ENCODE results near the gene SLC6A1.
"Not testable (repeated sequence)": the region's sequence is repeated elsewhere in the genome, so short reads cannot be mapped to it uniquely, and the experiment has no call there.

Gene SLC6A1

GRCh38 chr3:11053926-11054503 lies 61.5 kb downstream of the SLC6A1 start:
- DNase-seq (ENCODE audit: low read depth): no peak
- H3K4me3 ChIP-seq (ENCODE audit: low read depth, low read length): no peak overlapping the region

GRCh38 chr3:11054739-11055438 lies 62.3 kb downstream of the SLC6A1 start:
- no peak for DNase-seq (ENCODE audit: low read depth)
- no peak overlapping the region for H3K4me3 ChIP-seq (ENCODE audit: low read depth, low read length)

GRCh38 chr3:11055496-11055895 lies 62.9 kb downstream of the SLC6A1 start:
- no peak overlapping the region for H3K4me3 ChIP-seq (ENCODE audit: low read depth, low read length)
- DNase-seq (ENCODE audit: low read depth): no peak

- H3K4me3 ChIP-seq (ENCODE audit: low read depth, low read length): no peak overlapping the region
These were observed 64.0 kb downstream of the SLC6A1 start for GRCh38 chr3:11056531-11057050.

GRCh38 chr3:11057655-11058054 lies 65.1 kb downstream of the SLC6A1 start:
- DNase-seq (ENCODE audit: low read depth): no peak

More at GRCh38 chr3:11056531-11057050, 64.0 kb downstream of the SLC6A1 start:
- DNase-seq (ENCODE audit: low read depth): no peak

GRCh38 chr3:11059090-11059798 lies 66.7 kb downstream of the SLC6A1 start:
- peak; percentile 25 for DNase-seq (ENCODE audit: low read depth)
- H3K4me3 ChIP-seq (ENCODE audit: low read depth, low read length): no peak overlapping the region

More at GRCh38 chr3:11057655-11058054, 65.1 kb downstream of the SLC6A1 start:
- no peak overlapping the region for H3K4me3 ChIP-seq (ENCODE audit: low read depth, low read length)

GRCh38 chr3:11059799-11060115 lies 67.2 kb downstream of the SLC6A1 start:
- no peak overlapping the region for H3K4me3 ChIP-seq (ENCODE audit: low read depth, low read length)
- no peak for DNase-seq (ENCODE audit: low read depth)

GRCh38 chr3:11060500-11061251 lies 68.1 kb downstream of the SLC6A1 start:
- peak; percentile 29 for DNase-seq (ENCODE audit: low read depth)
- peak overlapping the region; percentile 10 for H3K4me3 ChIP-seq (ENCODE audit: low read depth, low read length)

GRCh38 chr3:11061268-11061871 lies 68.8 kb downstream of the SLC6A1 start:
- not testable (repeated sequence) for H3K4me3 ChIP-seq (ENCODE audit: low read depth, low read length); DNase-seq (ENCODE audit: low read depth)

GRCh38 chr3:11062704-11063103 lies 70.2 kb downstream of the SLC6A1 start:
- H3K4me3 ChIP-seq (ENCODE audit: low read depth, low read length): no peak overlapping the region
- no peak for DNase-seq (ENCODE audit: low read depth)

- H3K4me3 ChIP-seq (ENCODE audit: low read depth, low read length): no peak overlapping the region
- no peak for DNase-seq (ENCODE audit: low read depth)
These were observed 78.7 kb downstream of the SLC6A1 start for GRCh38 chr3:11071096-11071755.

- no peak overlapping the region for H3K4me3 ChIP-seq (ENCODE audit: low read depth, low read length)
- peak; percentile 36 for DNase-seq (ENCODE audit: low read depth)
These were observed 80.1 kb downstream of the SLC6A1 start for GRCh38 chr3:11072631-11073030.

GRCh38 chr3:11074011-11074410 lies 81.5 kb downstream of the SLC6A1 start:
- DNase-seq (ENCODE audit: low read depth): no peak
- no peak overlapping the region for H3K4me3 ChIP-seq (ENCODE audit: low read depth, low read length)

GRCh38 chr3:11074451-11074850 lies 81.9 kb downstream of the SLC6A1 start:
- DNase-seq (ENCODE audit: low read depth): no peak
- no peak overlapping the region for H3K4me3 ChIP-seq (ENCODE audit: low read depth, low read length)

GRCh38 chr3:11075122-11075521 lies 82.6 kb downstream of the SLC6A1 start:
- DNase-seq (ENCODE audit: low read depth); H3K4me3 ChIP-seq (ENCODE audit: low read depth, low read length): not testable (repeated sequence)

- no peak for DNase-seq (ENCODE audit: low read depth)
- no peak overlapping the region for H3K4me3 ChIP-seq (ENCODE audit: low read depth, low read length)
These were observed 84.2 kb downstream of the SLC6A1 start for GRCh38 chr3:11076711-11077110.

GRCh38 chr3:11077466-11077865 lies 84.9 kb downstream of the SLC6A1 start:
- DNase-seq (ENCODE audit: low read depth): peak; percentile 79
- no peak overlapping the region for H3K4me3 ChIP-seq (ENCODE audit: low read depth, low read length)

GRCh38 chr3:11078826-11079515 lies 86.4 kb downstream of the SLC6A1 start:
- DNase-seq (ENCODE audit: low read depth): no peak
- no peak overlapping the region for H3K4me3 ChIP-seq (ENCODE audit: low read depth, low read length)
